GM06990 (cell line): ENCODE results near the gene DIAPH2.

Experiments used
- DNase-seq: peaks from one replicate; pipeline ENCODE4 v3.0.0-alpha.2; 2011; ENCODE audit not compliant: insufficient read length; ENCODE audit errors: extremely low read depth
- H3K27me3 ChIP-seq: replicated peaks from 2 replicates; pipeline ENCODE4 v1.6.0; 2011; ENCODE audit warnings: low read length; ENCODE audit not compliant: control insufficient read depth, insufficient read depth
- H3K36me3 ChIP-seq: 2 replicates; pipeline ENCODE4 v1.5.1; 2011; ENCODE audit warnings: low read length; ENCODE audit not compliant: control insufficient read depth, insufficient read depth
- H3K4me3 ChIP-seq: replicated peaks from 2 replicates; pipeline ENCODE4 v1.5.1; 2011; ENCODE audit warnings: low read depth, mild to moderate bottlenecking, control low read depth, low read length
- CTCF ChIP-seq: IDR thresholded peaks from 2 replicates; pipeline ENCODE4 v1.5.1; 2011; ENCODE audit warnings: low read length, control low read depth, mild to moderate bottlenecking, inconsistent platforms; ENCODE audit not compliant: insufficient read depth, poor library complexity, severe bottlenecking

Gene DIAPH2

DNA sequence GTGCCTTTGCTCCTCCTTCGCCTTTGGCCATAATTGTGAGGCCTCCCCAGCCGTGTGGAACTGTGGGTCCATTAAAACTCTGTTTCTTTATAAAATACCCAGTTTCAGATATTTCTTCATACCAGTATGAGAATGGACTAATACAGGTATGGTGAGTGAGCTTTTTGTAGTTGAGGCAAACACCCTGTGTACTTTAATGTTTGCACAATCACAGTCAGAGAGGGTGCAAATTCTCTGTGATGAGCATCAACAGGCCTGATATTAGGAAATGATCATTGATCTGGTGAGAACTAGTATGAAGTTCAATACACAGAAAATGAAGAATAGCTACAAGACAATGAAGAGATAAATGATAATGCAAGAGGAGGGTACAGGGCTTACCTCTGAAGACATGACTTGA is 943.7 kb downstream of the DIAPH2 start:
- Histone ChIP-seq H3K27me3 (no peaks in the 10 kb centered on the region), H3K36me3 (no peaks in the 10 kb centered on the region), H3K4me3 (no peak overlapping the region)
- DNase-seq: no peak
- TF ChIP-seq CTCF: no peak

DNA sequence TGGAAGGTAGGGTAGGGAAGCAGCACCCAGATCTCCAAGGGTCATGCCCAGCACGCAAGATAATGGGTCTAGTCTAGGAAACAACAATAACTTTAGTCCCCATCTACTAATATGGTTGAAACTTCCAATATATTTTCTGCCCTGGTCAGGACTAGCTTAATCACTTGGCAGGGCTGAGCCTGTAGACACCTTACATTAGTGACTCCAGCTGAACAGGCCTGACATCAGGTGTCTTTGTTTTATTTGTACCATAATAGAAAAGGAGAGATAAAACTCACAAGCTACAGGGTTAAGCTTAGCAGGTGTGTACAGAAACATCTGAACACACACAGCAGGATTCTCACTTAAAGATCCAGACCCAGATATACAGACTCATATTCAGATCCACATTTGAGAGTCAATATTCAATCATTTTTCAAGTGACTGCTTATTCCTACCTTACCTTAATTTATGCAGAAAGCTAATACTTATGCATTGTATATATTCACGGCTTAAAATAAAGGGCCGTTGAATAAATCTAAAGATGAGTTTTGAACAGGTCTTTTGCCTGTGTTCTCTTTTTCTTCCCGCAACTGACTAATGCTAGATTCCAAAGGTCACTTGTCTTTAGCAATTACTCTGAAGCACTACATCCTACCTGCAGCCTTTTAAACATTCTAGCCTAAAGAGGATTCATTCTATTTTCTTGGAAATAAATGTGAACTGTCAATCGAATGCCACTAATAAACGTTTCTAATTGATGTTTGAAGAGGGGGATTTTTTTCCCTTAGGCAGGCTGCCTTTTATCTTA is 944.4 kb downstream of the DIAPH2 start:
- DNase-seq: no peak
- no peak for TF ChIP-seq CTCF
- no peaks in the 10 kb centered on the region for H3K27me3 ChIP-seq
- no peak overlapping the region for H3K4me3 ChIP-seq
- H3K36me3 ChIP-seq: no peaks in the 10 kb centered on the region

DNA sequence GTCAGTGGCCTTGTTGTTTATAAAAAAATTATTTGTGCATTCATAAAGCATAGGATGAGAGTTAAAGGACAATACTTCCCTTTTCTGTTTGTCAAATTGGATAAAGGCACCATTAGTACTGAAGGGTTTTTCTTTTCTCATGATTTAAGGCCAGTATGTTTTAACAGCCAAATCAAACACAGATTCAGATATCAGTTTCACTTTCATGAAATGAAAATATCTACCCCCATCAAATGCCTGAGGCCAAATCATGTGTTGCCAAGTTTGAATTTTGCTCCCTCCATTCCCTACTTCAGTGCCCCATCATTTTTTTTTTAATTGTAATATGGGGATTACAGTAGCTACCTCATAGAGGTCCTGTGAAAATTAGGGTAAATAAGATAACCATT is 944.9 kb downstream of the DIAPH2 start:
- no peak for TF ChIP-seq CTCF
- Histone ChIP-seq H3K27me3 (no peaks in the 10 kb centered on the region), H3K36me3 (no peaks in the 10 kb centered on the region), H3K4me3 (no peak overlapping the region)
- DNase-seq: no peak

GRCh38 chrX:97633798-97634197 is 949.2 kb downstream of the DIAPH2 start:
- TF ChIP-seq CTCF: no peak
- H3K36me3 ChIP-seq: no peaks in the 10 kb centered on the region
- H3K27me3 ChIP-seq: no peaks in the 10 kb centered on the region
- no peak overlapping the region for H3K4me3 ChIP-seq
- DNase-seq: no peak

DNA sequence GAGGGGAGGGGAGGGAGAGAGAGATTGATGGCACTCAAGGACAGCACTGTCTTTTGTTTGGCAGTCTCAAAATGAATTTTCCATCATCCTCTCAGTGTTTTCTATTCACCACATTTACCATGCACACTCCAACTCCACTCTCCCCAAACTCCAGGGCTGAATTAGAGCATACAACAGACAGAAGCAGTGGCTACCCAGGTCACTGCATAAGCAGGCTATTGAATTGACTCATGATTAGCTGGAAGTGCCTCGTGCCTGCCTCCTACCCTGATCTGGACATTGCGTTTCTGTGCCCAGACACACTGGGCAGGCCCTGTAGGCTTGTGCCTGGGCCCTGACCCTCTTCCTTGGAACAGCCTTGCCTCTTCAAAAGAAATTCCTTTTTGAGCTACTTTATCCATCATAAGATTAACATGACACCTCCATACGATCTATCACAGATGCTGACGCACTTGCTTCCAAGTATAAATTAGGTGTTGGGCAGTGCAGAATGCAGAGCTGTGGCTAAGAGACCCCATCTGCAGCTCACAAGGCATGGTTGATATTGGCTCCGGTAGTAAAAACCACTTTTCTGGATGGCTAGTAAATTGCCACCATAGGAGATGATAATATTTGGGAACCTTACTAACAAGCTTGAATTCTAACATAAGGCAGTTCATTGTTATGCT is 952.0 kb downstream of the DIAPH2 start:
- no peak for TF ChIP-seq CTCF
- DNase-seq: no peak
- H3K36me3 ChIP-seq: no peaks in the 10 kb centered on the region
- no peak overlapping the region for H3K4me3 ChIP-seq
- no peaks in the 10 kb centered on the region for H3K27me3 ChIP-seq
